ENCODE results near the gene EEF1B2. TPM values are rescaled to one million over a fixed set of nuclear protein-coding genes. Genes with fewer than 3 reads are reported as not detected.
A peak's percentile ranks its signal among the peaks of the same experiment; 100 is the strongest.
"Not testable (repeated sequence)": the region's sequence is repeated elsewhere in the genome, so short reads cannot be mapped to it uniquely, and the experiment has no call there.

EEF1B2 gene
- total and polyA plus RNA-seq, 10 donors, result 351 to 1,930 (median 556) TPM

GRCh38 chr2:206150631-206151030, 9.1 kb upstream of the EEF1B2 start:
- TF ChIP-seq POLR2AphosphoS5 (IDR thresholded peaks at IDR 0.05) (no peak), POLR2A (IDR thresholded peaks at IDR 0.05) (no peak), CTCF (IDR thresholded peaks at IDR 0.05 in 8 of 11, conservative IDR thresholded peaks at IDR 0.05 in 3 of 11) (no peak)
- Histone ChIP-seq H3K27ac (no peak overlapping the region), H3K4me1 (peaks cover 0 to 31% (median 15%) of the 10 kb centered on the region in 6 donors), H3K9me3 (no peaks in the 10 kb centered on the region), H3K4me3 (no peak overlapping the region), H3K27me3 (replicated peaks in 1 of 7) (no peaks in the 10 kb centered on the region), H3K36me3 (peaks cover 7 to 90% (median 38%) of the 10 kb centered on the region in 6 donors)
- 77 to 86% (median 83%) methylated on average over 4 of the region's 4 CpGs for WGBS, 5 donors
- intact Hi-C loops (cut with DNase I; ENCODE audit: low total_unique reads), result loop anchor here (10.0 kb wide), 1 partner anchor 66 kb away; the partner anchor contains the start of gene INO80D
- no peak for DNase-seq

- no peak overlapping the region for H3K4me3 ChIP-seq
- H3K27ac ChIP-seq, result no peak overlapping the region
- no peak for DNase-seq
- peak in 1 of 11 experiments; percentile 16 for TF ChIP-seq CTCF (IDR thresholded peaks at IDR 0.05 in 8 of 11, conservative IDR thresholded peaks at IDR 0.05 in 3 of 11)
- TF ChIP-seq POLR2AphosphoS5 (IDR thresholded peaks at IDR 0.05), result no peak
- H3K9me3 ChIP-seq, result no peaks in the 10 kb centered on the region
- H3K4me1 ChIP-seq, result peaks cover 21 to 62% (median 37%) of the 10 kb centered on the region in 6 donors
- H3K36me3 ChIP-seq, result peaks cover 0 to 63% (median 7%) of the 10 kb centered on the region in 6 donors
- no peaks in the 10 kb centered on the region for H3K27me3 ChIP-seq (replicated peaks in 1 of 7)
- WGBS, 5 donors, result 91 to 97% (median 92%) methylated on average over 3 of the region's 3 CpGs
- intact Hi-C loops (cut with DNase I; ENCODE audit: low total_unique reads), result loop anchor here (10.0 kb wide), 1 partner anchor 69 kb away; the partner anchor contains the start of gene INO80D
These were observed 5.5 kb upstream of the EEF1B2 start for GRCh38 chr2:206154197-206154596.

GRCh38 chr2:206157014-206157413, 2.7 kb upstream of the EEF1B2 start:
- WGBS, 5 donors, result 94 to 95% (median 95%) methylated on average over 11 of the region's 11 CpGs
- H3K36me3 ChIP-seq, result peaks cover 0 to 48% (median 12%) of the 10 kb centered on the region in 6 donors
- not testable (repeated sequence) for H3K9me3 ChIP-seq; H3K27me3 ChIP-seq (replicated peaks in 1 of 7); H3K27ac ChIP-seq; DNase-seq
- intact Hi-C loops (cut with DNase I; ENCODE audit: low total_unique reads), result loop anchor here (10.0 kb wide), 1 partner anchor 72 kb away; the partner anchor contains the start of gene INO80D
- peaks cover 31 to 76% (median 56%) of the 10 kb centered on the region in 6 donors for H3K4me1 ChIP-seq
- H3K4me3 ChIP-seq, result peak overlapping the region in 1 of 8 donors; percentile 98

- Histone ChIP-seq H3K27me3 (replicated peaks in 1 of 7) (no peaks in the 10 kb centered on the region), H3K4me3 (peak overlapping the region; percentile 53 to 98 (median 88)), H3K9me3 (no peaks in the 10 kb centered on the region), H3K4me1 (peaks cover 31 to 88% (median 63%) of the 10 kb centered on the region in 6 donors), H3K36me3 (peaks cover 0 to 50% (median 28%) of the 10 kb centered on the region in 6 donors), H3K27ac (peak overlapping the region; percentile 72 to 95 (median 94))
- no peak for DNase-seq
- 1 to 3% (median 1%) methylated on average over 33 of the region's 33 CpGs for WGBS, 5 donors
- intact Hi-C loops (cut with DNase I; ENCODE audit: low total_unique reads), result loop anchor here (10.0 kb wide), 1 partner anchor 74 kb away; the partner anchor contains the start of gene INO80D
- TF ChIP-seq CTCF (IDR thresholded peaks at IDR 0.05 in 8 of 11, conservative IDR thresholded peaks at IDR 0.05 in 3 of 11), result peak in 1 of 11 experiments; percentile 7
- no peak for TF ChIP-seq POLR2A (IDR thresholded peaks at IDR 0.05)
- TF ChIP-seq POLR2AphosphoS5 (IDR thresholded peaks at IDR 0.05), result no peak
These were observed 941 bp upstream of the EEF1B2 start for GRCh38 chr2:206158563-206159345.
